Endothelial cell (in vitro differentiated cells): ENCODE measurements around the gene CAMTA1. TPM values are rescaled to one million over a fixed set of nuclear protein-coding genes. Genes with fewer than 3 reads are reported as not detected.

ENCODE experiments used
- DNase-seq: peaks from one replicate; pipeline ENCODE4 v3.0.0; 2021; ENCODE audit warnings: low spot score
- H3K27ac Mint-ChIP-seq: one replicate; pipeline ENCODE4 v1.8.0; 2021; ENCODE audit warnings: mixed read lengths, inconsistent platforms; ENCODE audit not compliant: unreplicated experiment
- H3K27me3 Mint-ChIP-seq: one replicate; pipeline ENCODE4 v1.8.0; 2021; ENCODE audit warnings: mild to moderate bottlenecking, moderate library complexity, mixed read lengths, inconsistent platforms; ENCODE audit not compliant: unreplicated experiment
- H3K36me3 Mint-ChIP-seq: one replicate; pipeline ENCODE4 v1.8.0; 2021; ENCODE audit warnings: mild to moderate bottlenecking, low read depth, mixed read lengths, inconsistent platforms; ENCODE audit not compliant: unreplicated experiment
- H3K4me1 Mint-ChIP-seq: one replicate; pipeline ENCODE4 v1.8.0; 2021; ENCODE audit warnings: mild to moderate bottlenecking, mixed read lengths, inconsistent platforms; ENCODE audit not compliant: unreplicated experiment
- H3K4me3 Mint-ChIP-seq: one replicate; pipeline ENCODE4 v1.8.0; 2021; ENCODE audit warnings: mild to moderate bottlenecking, mixed read lengths, inconsistent platforms; ENCODE audit not compliant: unreplicated experiment
- H3K9me3 Mint-ChIP-seq: one replicate; pipeline ENCODE4 v1.8.0; 2021; ENCODE audit warnings: mixed read lengths, inconsistent platforms; ENCODE audit not compliant: unreplicated experiment
- CTCF ChIP-seq: fragments of 200-600 bp; sonication (generic); IDR thresholded peaks from one replicate; pipeline ENCODE4 v1.5.0; 2021; ENCODE audit warnings: antibody characterized with exemption; ENCODE audit not compliant: unreplicated experiment
- total RNA-seq: library from RNA; stranded (reverse); fragmentation: NEBNext Ultra II Directional; extraction: Animal tissue kit (Norgen Biotek cat#: 25700); gene quantifications from one replicate; pipeline ENCODE4 v1.2.1, GENCODE V29; 2021; ENCODE audit not compliant: unreplicated experiment

Gene CAMTA1
- total RNA-seq, 1 donor from 2014 or later, result 87.3 TPM

- H3K4me3 Mint-ChIP-seq, result no peak overlapping the region
These were observed 197.2 kb downstream of the CAMTA1 start for GRCh38 chr1:6982443-6982842.

GRCh38 chr1:6982860-6983259, 197.6 kb downstream of the CAMTA1 start:
- Mint-ChIP-seq H3K27me3 (no peaks in the 10 kb centered on the region), H3K9me3 (no peaks in the 10 kb centered on the region), H3K4me3 (no peak overlapping the region), H3K27ac (no peak overlapping the region), H3K36me3 (no peaks in the 10 kb centered on the region), H3K4me1 (no peaks in the 10 kb centered on the region)
- no peak for TF ChIP-seq CTCF
- no peak for DNase-seq

More at GRCh38 chr1:6982443-6982842, 197.2 kb downstream of the CAMTA1 start:
- no peaks in the 10 kb centered on the region for H3K9me3 Mint-ChIP-seq
- TF ChIP-seq CTCF, result no peak
- no peak for DNase-seq
- no peaks in the 10 kb centered on the region for H3K36me3 Mint-ChIP-seq
- no peaks in the 10 kb centered on the region for H3K4me1 Mint-ChIP-seq
- H3K27ac Mint-ChIP-seq, result no peak overlapping the region
- H3K27me3 Mint-ChIP-seq, result no peaks in the 10 kb centered on the region

DNA sequence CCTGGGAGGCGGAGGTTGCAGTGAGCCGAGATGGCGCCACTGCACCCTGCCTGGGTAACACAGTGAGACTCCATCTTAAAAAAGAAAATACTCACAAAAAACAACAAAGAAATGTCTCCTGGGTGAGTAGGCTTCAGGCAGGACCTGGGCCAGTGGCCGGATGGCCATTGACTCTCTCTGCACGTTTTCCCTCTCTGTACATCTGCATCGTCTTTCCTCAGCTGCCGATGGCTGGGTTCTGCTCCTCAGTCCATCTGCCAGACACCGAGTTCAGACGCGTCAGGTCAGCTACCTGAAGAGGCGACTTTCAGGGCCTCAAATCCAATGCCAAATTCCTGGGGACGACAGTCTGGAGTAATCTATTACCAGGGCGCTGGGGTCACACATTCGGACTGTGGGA, 199.3 kb downstream of the CAMTA1 start:
- Mint-ChIP-seq H3K27me3 (no peaks in the 10 kb centered on the region), H3K36me3 (no peaks in the 10 kb centered on the region), H3K4me3 (no peak overlapping the region), H3K9me3 (no peaks in the 10 kb centered on the region), H3K27ac (no peak overlapping the region), H3K4me1 (no peaks in the 10 kb centered on the region)
- TF ChIP-seq CTCF, result no peak
- DNase-seq, result no peak

DNA sequence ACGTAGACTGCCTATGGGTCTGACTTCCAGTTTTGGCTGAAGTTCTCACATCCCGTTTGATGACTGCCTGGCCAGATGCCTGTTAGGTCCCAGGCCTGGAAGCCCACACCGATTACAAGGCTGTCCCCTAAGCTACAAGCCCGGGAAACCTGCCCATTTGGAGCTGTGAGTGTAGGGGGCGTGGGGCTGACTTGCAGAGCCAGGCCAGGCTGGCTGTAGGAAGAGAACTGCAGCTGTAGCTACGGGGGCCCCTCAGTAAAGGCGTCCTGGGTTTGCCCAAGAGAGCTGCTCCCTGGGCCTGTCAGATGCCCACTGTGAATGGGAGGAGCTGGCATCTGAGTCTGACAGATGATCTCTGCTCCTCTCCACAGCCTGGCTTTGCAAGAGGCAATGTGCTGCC, 199.7 kb downstream of the CAMTA1 start:
- no peaks in the 10 kb centered on the region for H3K27me3 Mint-ChIP-seq
- no peak overlapping the region for H3K4me3 Mint-ChIP-seq
- DNase-seq, result no peak
- no peaks in the 10 kb centered on the region for H3K36me3 Mint-ChIP-seq
- H3K27ac Mint-ChIP-seq, result no peak overlapping the region
- no peak for TF ChIP-seq CTCF
- H3K9me3 Mint-ChIP-seq, result no peaks in the 10 kb centered on the region
- no peaks in the 10 kb centered on the region for H3K4me1 Mint-ChIP-seq

DNA sequence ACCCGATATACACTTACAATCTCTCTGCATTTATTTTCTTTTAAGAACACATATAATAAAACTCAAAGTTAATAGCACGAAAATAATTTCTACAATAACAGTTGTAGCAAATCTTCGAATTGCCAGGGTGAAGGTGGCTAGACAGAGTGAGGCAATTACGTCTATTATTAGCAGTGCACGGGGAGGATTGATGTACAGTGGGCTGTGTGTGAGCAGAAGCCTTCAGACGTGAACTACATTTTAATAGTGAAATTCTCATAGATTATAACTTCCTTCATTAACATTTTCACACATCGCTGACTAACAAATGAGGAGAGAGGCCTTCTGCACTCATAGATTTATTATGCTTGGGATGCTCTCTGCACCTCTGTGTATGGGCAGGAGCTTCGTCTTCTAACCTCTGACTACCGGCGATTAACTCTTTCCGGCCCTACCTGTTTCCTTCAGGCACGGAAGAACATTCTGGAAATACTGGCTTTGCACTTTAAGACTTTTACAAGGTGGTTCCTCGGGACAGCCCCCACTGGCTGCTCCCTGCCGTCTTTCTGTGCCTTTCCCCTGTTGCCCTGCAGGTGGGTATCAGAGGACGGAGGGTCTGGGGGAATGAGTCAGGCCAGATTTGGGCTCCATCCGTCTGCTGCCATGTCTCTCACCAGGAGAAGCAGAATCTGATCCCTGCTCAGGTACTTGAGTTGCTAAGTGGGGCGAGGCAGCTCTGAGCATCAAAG, 200.5 kb downstream of the CAMTA1 start:
- no peak for DNase-seq
- H3K27ac Mint-ChIP-seq, result no peak overlapping the region
- H3K27me3 Mint-ChIP-seq, result no peaks in the 10 kb centered on the region
- no peak for TF ChIP-seq CTCF
- H3K36me3 Mint-ChIP-seq, result no peaks in the 10 kb centered on the region
- no peaks in the 10 kb centered on the region for H3K9me3 Mint-ChIP-seq
- H3K4me3 Mint-ChIP-seq, result no peak overlapping the region
- no peaks in the 10 kb centered on the region for H3K4me1 Mint-ChIP-seq
